OCI-LY3 (cell line): ENCODE measurements around the gene ABL1.

Experiments
- EZH2phosphoT487 ChIP-seq: fragments of 200-600 bp; shearing (Covaris generic); IDR thresholded peaks from 2 replicates; pipeline ENCODE4 v1.6.1; 2018; ENCODE audit warnings: antibody characterized with exemption, mixed run types, low read depth
- TF ChIP-seq, protein P1 (sequence below): fragments of 200-600, 300-600 bp; sonication (generic); IDR thresholded peaks from 2 replicates; pipeline ENCODE4 v1.5.1; 2014; ENCODE audit warnings: antibody characterized with exemption, low read length, low read depth

DNA sequence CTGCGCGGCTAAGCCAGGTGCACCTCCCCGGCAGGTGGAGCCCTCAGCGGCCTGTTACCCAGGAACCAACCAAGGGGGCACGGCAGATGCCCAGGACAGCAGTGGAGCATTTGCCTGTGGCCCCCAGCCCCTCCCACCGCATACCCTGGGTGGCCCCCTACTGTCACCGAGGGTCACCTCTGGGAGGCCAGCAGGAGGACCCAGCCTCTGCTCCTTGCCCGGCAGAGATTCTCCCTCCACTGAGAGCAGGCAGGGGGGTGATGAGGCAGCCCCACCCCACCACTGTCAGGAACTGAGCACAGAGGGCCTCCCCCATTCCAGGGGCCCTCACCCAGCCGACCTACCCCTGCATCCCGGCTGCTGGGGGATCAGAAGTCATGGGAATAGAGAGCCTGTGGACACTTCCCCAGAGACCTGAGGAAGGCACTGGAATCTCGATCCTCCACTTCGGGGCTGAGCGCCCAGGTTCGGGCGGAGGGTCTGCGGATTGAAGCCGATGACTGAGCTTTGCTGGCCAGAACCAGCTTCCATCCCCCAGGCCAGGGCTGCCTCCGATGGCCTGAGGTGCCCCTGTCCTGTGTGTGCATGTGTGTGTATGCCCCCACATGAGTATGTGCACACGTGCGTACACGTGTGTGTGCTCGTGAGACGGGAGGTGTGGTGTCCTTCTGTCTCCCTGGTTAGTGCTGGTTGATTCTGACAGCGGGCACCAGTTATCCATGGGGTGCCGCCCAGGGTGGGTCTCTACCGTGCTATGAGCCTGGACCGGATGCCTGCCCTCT, 61.4 kb downstream of the ABL1 start, which contains the start of gene QRFP:
- TF ChIP-seq, protein P1, sequence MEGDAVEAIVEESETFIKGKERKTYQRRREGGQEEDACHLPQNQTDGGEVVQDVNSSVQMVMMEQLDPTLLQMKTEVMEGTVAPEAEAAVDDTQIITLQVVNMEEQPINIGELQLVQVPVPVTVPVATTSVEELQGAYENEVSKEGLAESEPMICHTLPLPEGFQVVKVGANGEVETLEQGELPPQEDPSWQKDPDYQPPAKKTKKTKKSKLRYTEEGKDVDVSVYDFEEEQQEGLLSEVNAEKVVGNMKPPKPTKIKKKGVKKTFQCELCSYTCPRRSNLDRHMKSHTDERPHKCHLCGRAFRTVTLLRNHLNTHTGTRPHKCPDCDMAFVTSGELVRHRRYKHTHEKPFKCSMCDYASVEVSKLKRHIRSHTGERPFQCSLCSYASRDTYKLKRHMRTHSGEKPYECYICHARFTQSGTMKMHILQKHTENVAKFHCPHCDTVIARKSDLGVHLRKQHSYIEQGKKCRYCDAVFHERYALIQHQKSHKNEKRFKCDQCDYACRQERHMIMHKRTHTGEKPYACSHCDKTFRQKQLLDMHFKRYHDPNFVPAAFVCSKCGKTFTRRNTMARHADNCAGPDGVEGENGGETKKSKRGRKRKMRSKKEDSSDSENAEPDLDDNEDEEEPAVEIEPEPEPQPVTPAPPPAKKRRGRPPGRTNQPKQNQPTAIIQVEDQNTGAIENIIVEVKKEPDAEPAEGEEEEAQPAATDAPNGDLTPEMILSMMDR: peak; percentile 65
- no peak for TF ChIP-seq EZH2phosphoT487
